Esophagus muscularis mucosa (tissue), 4 donors: ENCODE results near the gene IFI16.

Source experiments
- EP300 ChIP-seq: sonication (generic); formaldehyde crosslinking; IDR thresholded peaks from one replicate; pipeline ENCODE4 v1.6.1; 2017; ENCODE audit warnings: antibody characterized with exemption
- POLR2A ChIP-seq: fragments of 450-650 bp; IDR thresholded peaks from one replicate; pipeline ENCODE4 v1.6.1; 2017; ENCODE audit warnings: antibody characterized with exemption, moderate library complexity, mild to moderate bottlenecking, low read depth
- POLR2AphosphoS5 ChIP-seq, 2 donors: sonication (generic); formaldehyde crosslinking; IDR thresholded peaks; one replicate each; pipeline ENCODE4 v1.6.1; 2017; ENCODE audit warnings: antibody characterized with exemption in 2 of 2
- TF ChIP-seq, protein P1 (sequence below), 3 experiments: fragments of 200-600 bp in 2 of 3; fragments of 450-650 bp in 1 of 3; sonication (generic) in 2 of 3; IDR thresholded peaks; one replicate each; pipeline ENCODE4 v1.5.1; 2017 to 2019; ENCODE audit warnings: antibody characterized with exemption in 3 of 3, mild to moderate bottlenecking in 2 of 3, moderate library complexity in 1 of 3

DNA sequence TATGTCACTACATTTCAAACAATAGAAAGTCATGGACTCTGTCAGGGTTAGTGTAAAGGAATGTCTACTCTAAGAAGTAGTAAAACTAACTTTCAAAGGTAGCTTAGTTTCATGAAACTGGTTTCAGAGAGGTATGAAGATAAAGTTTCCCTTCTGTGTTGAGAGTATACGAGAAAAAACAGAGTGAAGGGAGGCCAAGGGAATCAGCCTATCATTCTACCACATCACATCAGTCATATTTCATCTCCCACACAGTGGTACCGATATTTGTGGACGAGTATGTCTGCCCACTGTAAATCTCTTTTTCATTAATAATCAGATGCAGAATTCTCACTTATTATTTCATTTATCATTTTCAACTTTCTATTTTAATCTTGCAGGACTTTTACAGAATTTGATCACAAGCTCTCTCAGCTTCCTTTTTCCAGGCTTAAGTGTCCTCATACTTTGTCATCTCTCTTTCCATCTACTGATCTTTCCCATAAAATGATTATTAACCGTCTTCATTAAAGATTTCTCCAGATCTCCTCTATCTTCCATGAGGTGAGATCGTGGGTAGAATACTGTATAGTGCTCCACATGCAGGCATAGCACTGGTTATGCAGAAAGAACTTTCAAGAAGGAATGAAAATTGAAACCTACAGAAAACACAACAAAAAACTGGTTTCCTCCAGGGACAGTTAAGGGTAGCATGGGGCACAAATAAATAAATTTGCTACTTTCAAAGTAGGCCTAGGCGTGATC is 11.5 kb upstream of the IFI16 start:
- TF ChIP-seq EP300 (no peak), POLR2A (no peak), POLR2AphosphoS5 (IDR thresholded peaks at IDR 0.05) (no peak)
- TF ChIP-seq, protein P1, sequence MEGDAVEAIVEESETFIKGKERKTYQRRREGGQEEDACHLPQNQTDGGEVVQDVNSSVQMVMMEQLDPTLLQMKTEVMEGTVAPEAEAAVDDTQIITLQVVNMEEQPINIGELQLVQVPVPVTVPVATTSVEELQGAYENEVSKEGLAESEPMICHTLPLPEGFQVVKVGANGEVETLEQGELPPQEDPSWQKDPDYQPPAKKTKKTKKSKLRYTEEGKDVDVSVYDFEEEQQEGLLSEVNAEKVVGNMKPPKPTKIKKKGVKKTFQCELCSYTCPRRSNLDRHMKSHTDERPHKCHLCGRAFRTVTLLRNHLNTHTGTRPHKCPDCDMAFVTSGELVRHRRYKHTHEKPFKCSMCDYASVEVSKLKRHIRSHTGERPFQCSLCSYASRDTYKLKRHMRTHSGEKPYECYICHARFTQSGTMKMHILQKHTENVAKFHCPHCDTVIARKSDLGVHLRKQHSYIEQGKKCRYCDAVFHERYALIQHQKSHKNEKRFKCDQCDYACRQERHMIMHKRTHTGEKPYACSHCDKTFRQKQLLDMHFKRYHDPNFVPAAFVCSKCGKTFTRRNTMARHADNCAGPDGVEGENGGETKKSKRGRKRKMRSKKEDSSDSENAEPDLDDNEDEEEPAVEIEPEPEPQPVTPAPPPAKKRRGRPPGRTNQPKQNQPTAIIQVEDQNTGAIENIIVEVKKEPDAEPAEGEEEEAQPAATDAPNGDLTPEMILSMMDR (IDR thresholded peaks at IDR 0.05), result no peak
